Ishikawa (cell line): ENCODE measurements around the gene SRSF12.

Experiments used
- EP300 ChIP-seq: IDR thresholded peaks from 2 replicates; pipeline ENCODE4 v1.6.1; 2012; ENCODE audit warnings: borderline replicate concordance
- NFIC ChIP-seq: IDR thresholded peaks from 2 replicates; pipeline ENCODE4 v1.6.1; 2012
- TCF12 ChIP-seq: IDR thresholded peaks from 2 replicates; pipeline ENCODE4 v1.6.1; 2012; ENCODE audit warnings: low read depth
- TF ChIP-seq, protein P1 (sequence below): IDR thresholded peaks from 2 replicates; pipeline ENCODE4 v1.6.1; 2012

DNA sequence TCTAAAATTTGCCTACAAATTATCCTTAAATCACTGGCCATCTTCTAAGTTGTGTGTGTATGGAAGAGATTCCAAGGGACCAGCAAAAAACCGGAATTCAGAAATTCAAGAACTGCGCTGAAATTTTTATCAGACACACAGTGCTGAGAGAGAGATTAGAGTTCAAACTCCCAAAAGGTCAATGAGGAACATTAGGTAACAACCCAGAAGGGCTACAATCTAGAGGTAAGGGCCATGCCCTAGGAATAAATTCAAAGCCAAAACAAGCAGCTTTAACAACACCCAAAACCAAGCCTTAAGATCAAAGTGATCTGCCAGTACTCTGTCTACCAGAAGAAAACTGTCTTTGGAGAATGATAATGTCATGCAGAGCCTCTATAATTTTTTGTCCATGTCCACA lies 17.8 kb downstream of the SRSF12 start:
- TF ChIP-seq EP300 = no peak
- no peak for TF ChIP-seq NFIC
- TF ChIP-seq TCF12 = no peak
- TF ChIP-seq, protein P1, sequence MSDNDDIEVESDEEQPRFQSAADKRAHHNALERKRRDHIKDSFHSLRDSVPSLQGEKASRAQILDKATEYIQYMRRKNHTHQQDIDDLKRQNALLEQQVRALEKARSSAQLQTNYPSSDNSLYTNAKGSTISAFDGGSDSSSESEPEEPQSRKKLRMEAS = no peak
